Measurements from ENCODE around the gene IL10RA.

GRCh38 chr11:117999354-117999993, 13.3 kb downstream of the IL10RA start:
- TF ChIP-seq CTCF (IDR thresholded peaks at IDR 0.05) (no peak), EP300 (IDR thresholded peaks at IDR 0.05) (no peak), POLR2A (IDR thresholded peaks at IDR 0.05) (no peak)
